SK-N-MC (cell line): ENCODE results near the gene G3BP1.

Experiments
- DNase-seq: peaks from one replicate; pipeline ENCODE4 v3.0.0-alpha.2; 2011; ENCODE audit warnings: low read depth, low spot score
- H3K27ac ChIP-seq: fragments of 200-600 bp; sonication (generic); 2 replicates; pipeline ENCODE4 v1.5.1; 2016; ENCODE audit warnings: mixed run types
- H3K36me3 ChIP-seq: fragments of 200-600 bp; sonication (generic); 2 replicates; pipeline ENCODE4 v1.6.1; 2017; ENCODE audit warnings: antibody characterized with exemption, low read length, mixed read lengths; ENCODE audit not compliant: insufficient read depth
- H3K4me3 ChIP-seq: fragments of 200-600 bp; sonication (generic); 2 replicates; pipeline ENCODE4 v1.5.1; 2016
- H3K9ac ChIP-seq: fragments of 200-600 bp; sonication (generic); 2 replicates; pipeline ENCODE4 v1.8.0; 2017; ENCODE audit warnings: mixed run types, mixed read lengths; ENCODE audit not compliant: insufficient read length
- H3K9me3 ChIP-seq: fragments of 200-600 bp; sonication (generic); 2 replicates; pipeline ENCODE4 v1.6.1; 2017; ENCODE audit warnings: low read depth, mild to moderate bottlenecking, antibody characterized with exemption, low read length, moderate library complexity, mixed read lengths
- EZH2 ChIP-seq: fragments of 200-600 bp; sonication (generic); IDR thresholded peaks from one replicate; pipeline ENCODE4 v1.6.1; 2017; ENCODE audit warnings: antibody characterized with exemption
- FOXP2 ChIP-seq: optimal IDR thresholded peaks from 2 replicates; pipeline ENCODE3; 2011; ENCODE audit warnings: mild to moderate bottlenecking, moderate library complexity; ENCODE audit not compliant: insufficient read depth; ENCODE audit errors: extremely low read length, control extremely low read depth
- POLR2AphosphoS5 ChIP-seq: IDR thresholded peaks from 2 replicates; pipeline ENCODE4 v1.6.1; 2012; ENCODE audit warnings: mild to moderate bottlenecking, low read depth, low read length, borderline replicate concordance

G3BP1 gene

DNA sequence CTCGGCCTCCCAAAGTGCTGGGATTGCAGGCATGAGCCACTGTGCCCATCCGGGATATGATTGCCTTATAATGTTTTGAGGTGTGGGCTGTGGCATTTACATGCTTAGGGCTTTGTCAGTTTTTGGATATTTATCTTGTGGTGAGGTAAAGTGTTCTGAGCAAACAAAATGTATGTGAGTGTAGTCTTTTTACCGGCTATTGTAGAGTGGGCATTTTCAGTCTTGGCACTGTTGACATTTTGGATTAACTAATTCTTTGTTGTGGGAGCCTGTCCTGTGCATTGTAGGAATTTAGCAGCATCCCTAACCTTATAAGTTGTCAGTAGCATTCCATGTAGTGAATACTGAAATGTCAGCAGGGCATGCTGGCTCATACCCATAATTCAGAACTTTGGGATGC, 21.6 kb downstream of the G3BP1 start:
- no peaks in the 10 kb centered on the region for H3K9me3 ChIP-seq
- no peak for DNase-seq
- TF ChIP-seq EZH2 (no peak), POLR2AphosphoS5 (no peak), FOXP2 (no peak)
- peaks cover 100% of the 10 kb centered on the region for H3K36me3 ChIP-seq
- H3K27ac ChIP-seq = no peak overlapping the region
- no peak overlapping the region for H3K4me3 ChIP-seq
- no peak overlapping the region for H3K9ac ChIP-seq

DNA sequence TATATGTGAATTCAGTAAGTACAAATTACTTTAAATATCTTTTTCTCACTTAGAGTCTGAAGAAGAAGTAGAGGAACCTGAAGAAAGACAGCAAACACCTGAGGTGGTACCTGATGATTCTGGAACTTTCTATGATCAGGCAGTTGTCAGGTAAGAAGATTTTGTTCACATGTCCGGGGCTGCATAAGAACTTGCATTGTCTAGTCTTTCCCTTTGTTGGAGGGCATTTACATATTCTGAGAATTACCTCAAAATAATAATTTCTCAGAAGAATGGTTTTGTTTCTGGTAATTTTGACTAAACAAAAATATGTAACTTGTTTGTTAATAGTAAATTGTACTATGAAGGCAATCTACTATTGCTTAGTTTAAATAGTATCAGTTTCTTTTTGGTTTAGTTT, 23.7 kb downstream of the G3BP1 start:
- Histone ChIP-seq H3K36me3 (peaks cover 100% of the 10 kb centered on the region), H3K4me3 (no peak overlapping the region), H3K27ac (no peak overlapping the region), H3K9ac (no peak overlapping the region), H3K9me3 (no peaks in the 10 kb centered on the region)
- DNase-seq = no peak
- no peak for TF ChIP-seq POLR2AphosphoS5
- no peak for TF ChIP-seq FOXP2
- no peak for TF ChIP-seq EZH2

DNA sequence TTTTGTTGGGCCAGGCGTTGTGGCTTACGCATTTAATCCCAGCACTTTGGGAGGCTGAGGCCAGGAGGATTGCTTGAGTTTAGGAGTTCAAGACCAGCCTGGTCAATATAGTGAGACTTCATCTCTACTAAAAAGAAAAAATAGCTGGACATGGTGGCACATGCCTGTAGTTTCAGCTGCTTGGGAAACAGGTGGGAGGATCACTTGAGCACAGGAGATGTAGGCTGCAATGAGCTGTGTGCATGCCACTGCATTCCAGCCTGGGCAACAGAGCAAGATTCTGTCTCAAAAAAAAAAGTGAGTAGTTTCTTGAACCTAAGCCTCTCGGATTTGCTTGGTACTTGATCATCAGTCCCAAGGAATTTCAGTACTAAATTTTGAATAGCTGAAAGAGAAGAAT, 26.9 kb downstream of the G3BP1 start:
- H3K4me3 ChIP-seq = no peak overlapping the region
- H3K9ac ChIP-seq = no peak overlapping the region
- H3K27ac ChIP-seq = no peak overlapping the region
- TF ChIP-seq EZH2 (no peak), POLR2AphosphoS5 (no peak), FOXP2 (no peak)
- DNase-seq = no peak
- no peaks in the 10 kb centered on the region for H3K9me3 ChIP-seq
- H3K36me3 ChIP-seq = peaks cover 98% of the 10 kb centered on the region

DNA sequence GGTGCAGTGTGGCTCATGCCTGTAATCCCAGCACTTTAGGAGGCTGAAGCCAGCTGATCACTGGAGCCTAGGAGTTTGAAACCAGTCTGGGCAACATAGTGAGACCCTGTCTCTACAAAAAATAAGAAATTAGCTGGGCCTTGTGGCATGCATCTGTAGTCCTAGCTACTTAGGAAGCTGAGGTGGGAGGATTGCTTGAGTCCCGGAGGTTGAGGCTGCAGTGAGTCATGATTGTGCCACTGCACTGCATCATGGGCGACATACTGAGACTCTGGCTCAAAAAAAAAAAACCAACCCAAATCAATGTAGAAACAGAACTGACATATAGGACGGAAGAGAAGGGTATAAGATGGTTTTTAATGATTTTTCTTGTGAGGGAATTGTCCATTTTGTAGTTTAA, 27.7 kb downstream of the G3BP1 start:
- DNase-seq = no peak
- TF ChIP-seq FOXP2 = no peak
- TF ChIP-seq EZH2 = no peak
- TF ChIP-seq POLR2AphosphoS5 = no peak
- H3K27ac ChIP-seq = no peak overlapping the region
- H3K9ac ChIP-seq = no peak overlapping the region
- no peaks in the 10 kb centered on the region for H3K9me3 ChIP-seq
- no peak overlapping the region for H3K4me3 ChIP-seq
- peaks cover 98% of the 10 kb centered on the region for H3K36me3 ChIP-seq

DNA sequence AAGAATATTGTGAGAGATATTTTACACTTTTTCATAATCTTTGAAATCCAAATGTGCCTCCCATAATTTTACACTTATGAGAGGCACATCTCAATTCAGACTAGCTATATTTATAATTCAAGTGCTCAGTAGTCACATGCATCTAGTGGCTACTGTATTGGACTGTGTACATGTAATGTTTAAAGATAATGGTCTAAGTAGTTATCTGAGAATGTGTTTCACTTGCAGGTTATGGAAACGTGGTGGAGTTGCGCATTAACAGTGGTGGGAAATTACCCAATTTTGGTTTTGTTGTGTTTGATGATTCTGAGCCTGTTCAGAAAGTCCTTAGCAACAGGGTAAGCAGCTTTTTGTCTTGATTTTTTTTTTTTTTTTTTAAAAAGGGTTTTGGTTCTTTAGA, 28.8 kb downstream of the G3BP1 start:
- DNase-seq = no peak
- Histone ChIP-seq H3K9ac (no peak overlapping the region), H3K27ac (no peak overlapping the region), H3K4me3 (no peak overlapping the region), H3K36me3 (peaks cover 98% of the 10 kb centered on the region), H3K9me3 (no peaks in the 10 kb centered on the region)
- TF ChIP-seq EZH2 = no peak
- no peak for TF ChIP-seq POLR2AphosphoS5
- no peak for TF ChIP-seq FOXP2

DNA sequence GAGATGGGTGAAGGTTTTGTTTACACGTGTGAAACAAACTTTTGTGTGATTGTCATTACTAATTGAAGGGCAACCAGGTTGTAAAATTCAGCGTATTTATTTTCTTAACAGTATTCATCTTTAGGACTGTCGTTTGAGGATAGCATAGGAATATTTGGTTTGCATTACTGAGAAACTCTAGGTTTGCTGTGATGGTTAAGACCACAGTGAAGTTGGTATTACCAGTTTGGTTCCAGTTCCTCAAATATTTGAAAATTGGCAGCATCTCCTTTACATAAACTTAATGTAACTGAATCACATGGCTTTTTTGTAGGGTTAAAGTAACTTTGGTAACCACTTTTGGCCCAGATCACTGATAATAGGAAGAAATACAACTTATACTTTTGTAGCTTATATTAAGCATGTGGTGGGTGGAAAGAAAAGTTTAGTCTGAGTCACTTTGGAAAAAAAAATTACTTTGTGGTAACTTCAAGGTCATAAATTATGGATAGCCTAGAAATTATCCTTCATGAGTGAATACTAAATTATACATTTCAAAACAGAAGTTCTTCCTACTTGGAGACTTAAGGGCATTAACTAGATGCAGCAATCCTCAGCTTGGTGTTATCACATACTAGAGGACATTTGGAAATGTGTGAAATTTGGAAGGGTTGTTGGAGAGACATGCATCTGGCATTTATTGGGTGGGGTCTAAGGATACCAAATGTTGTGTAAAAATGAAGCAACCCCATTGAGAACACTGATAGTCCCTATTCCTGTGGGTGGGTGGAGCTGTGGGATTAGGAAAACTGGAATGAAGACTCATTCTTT, 33.9 kb downstream of the G3BP1 start:
- Histone ChIP-seq H3K9ac (no peak overlapping the region), H3K36me3 (peaks cover 98% of the 10 kb centered on the region), H3K4me3 (no peak overlapping the region), H3K27ac (0 out of 2 replicates have a peak overlapping the region, but pooled peaks have one; percentile 23), H3K9me3 (no peaks in the 10 kb centered on the region)
- TF ChIP-seq FOXP2 (no peak), EZH2 (no peak), POLR2AphosphoS5 (no peak)
- no peak for DNase-seq

DNA sequence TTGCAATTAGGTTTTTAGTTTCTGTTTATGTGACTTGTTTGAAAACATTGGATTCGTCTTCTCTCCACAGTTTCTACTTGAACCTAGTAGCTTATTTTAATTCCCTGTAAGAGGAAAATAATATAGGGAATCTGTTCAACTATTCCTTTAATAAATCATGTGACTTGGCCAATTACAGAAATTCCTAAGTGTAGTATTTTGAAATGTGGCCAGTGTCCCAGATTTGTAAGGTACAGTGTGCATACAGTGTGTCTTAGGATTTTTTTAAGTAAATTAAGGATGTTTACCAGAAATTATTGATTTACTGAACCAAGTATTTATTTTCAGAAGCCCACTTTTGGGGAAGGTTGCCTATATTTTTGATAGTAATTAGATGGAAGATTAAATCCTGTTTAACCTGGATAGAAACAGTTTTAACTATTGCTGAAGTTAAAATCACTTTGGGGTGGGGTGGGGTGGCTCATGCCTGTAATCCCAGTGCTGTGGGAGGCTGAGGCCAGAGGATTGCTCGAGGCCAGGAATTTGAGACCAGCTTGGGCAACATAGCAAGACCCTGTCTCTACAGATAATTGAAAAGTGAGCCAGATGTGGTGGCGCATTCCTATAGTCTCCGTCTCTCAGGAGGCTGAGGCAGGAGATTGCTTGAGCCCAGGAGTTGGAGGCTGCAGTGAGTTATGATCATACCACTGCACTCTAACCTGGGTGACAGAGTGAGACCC, 36.9 kb downstream of the G3BP1 start:
- no peak for DNase-seq
- Histone ChIP-seq H3K36me3 (peaks cover 100% of the 10 kb centered on the region), H3K9me3 (no peaks in the 10 kb centered on the region), H3K27ac (no peak overlapping the region), H3K4me3 (no peak overlapping the region), H3K9ac (no peak overlapping the region)
- TF ChIP-seq FOXP2 = no peak
- TF ChIP-seq EZH2 = no peak
- no peak for TF ChIP-seq POLR2AphosphoS5

DNA sequence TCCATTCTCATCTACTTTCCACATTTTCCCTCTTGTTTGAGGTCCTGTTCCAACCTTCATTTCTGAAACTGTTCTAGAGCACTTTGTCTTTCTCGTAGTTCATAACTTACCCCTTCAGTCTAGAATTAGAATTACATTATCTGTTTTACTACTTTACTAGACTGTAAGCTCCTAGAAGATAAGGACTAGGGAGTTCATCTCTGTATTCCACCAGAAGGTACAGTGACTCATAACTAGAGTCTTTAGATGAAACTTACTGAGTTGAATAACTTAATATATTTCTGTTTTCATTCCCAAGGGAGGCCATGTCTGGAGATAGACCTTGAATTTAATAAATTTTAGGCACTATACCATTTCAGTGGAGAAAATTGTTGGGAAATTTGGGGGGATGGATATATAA, 38.7 kb downstream of the G3BP1 start:
- no peak overlapping the region; the same call in 1 of the 2 replicates for H3K27ac ChIP-seq
- no peak overlapping the region for H3K9ac ChIP-seq
- DNase-seq = no peak
- TF ChIP-seq EZH2 = no peak
- TF ChIP-seq FOXP2 = no peak
- H3K36me3 ChIP-seq = peaks cover 99% of the 10 kb centered on the region
- no peak overlapping the region for H3K4me3 ChIP-seq
- H3K9me3 ChIP-seq = no peaks in the 10 kb centered on the region
